ENCODE data around the gene RNF17.
"Not testable (repeated sequence)": the region's sequence is repeated elsewhere in the genome, so short reads cannot be mapped to it uniquely, and the experiment has no call there.

RNF17 gene

DNA sequence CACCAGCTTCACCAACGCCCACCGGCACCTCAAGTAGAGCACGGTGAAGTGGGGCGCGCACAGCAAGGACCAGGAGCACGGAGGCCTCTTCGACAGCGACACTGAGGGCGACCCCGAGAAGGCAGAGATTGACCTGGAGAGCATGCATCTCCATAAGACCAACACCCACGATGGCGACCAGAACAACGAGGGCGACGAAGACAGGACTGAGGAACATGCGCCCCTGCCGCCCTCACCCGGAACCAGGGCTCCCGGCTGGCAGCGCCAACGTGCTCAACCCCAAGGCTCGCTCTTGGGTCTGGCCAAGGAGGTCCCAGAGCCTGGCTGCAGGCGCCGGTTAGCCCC, 18.5 kb upstream of the RNF17 start:
- no peak for DNase-seq (ENCODE audit: low read depth, low spot score)

DNA sequence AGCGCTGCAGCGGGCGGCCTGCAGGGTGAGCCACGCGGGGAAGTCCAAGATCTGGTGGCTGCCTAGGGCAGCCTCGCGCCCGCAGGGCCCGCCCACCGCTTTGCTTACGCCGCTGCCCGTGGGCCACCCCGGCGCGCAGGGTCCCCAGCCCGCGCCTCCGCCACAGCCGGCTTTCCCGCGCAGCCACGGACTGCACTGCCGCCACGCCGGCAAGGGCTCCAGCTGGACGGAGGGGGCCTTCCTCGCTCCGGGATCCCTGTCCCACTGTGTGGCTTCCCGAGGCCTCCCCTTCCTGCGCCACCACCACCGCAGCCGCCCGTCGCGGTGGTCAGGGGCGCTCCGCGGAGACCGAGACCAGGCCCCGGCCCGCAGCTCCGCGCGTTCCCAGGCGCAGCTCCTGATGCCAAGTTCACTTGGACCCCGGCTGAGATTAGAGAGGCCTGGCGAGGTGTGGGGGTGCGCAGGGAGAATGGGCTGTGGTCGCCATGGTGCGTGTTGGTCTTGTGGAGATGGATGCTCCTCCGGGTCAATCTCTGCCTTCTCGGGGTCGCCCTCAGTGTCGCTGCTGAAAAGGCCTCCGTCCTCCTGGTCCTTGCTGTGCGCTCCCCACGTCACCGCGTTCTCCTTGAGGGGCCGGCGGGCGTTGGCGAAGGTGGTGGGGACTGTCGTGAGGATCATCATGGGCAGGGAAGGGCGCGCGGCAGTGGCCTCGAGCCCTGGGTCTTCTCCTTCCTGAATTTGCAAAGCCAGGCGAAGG, 17.9 kb upstream of the RNF17 start:
- DNase-seq (ENCODE audit: low read depth, low spot score) = no peak

DNA sequence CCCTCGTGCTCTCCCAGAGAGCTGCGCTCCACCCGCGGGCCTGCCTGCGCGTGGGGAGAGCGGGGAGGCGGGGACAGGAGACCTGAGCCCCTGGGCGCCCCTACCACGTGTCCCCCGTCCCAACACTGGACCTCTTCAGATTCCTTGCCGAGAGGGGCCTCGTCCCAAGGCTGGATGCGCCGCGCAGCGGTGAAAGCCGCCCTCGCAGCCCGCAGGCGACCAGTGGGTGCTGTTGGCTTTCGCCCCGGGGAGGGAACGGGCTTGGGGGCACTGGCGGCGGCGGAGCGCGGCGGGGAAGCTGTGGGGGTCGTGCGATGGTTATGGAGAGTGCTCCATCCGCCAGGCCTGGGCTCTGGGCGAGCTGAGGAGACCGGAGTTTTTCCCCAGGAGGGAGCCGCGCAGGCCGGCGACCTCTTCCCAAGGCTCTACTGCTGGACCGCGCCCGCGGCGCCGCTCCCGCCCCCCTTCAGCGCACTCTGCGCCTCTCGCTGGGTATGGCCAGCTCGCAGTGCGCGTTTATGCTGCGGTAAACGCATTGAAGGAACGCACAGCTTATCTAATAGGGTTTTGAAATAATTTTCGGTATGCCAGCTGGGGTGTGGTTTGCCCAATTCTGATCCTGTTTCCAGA, 17.2 kb upstream of the RNF17 start:
- DNase-seq (ENCODE audit: low read depth, low spot score) = no peak

DNA sequence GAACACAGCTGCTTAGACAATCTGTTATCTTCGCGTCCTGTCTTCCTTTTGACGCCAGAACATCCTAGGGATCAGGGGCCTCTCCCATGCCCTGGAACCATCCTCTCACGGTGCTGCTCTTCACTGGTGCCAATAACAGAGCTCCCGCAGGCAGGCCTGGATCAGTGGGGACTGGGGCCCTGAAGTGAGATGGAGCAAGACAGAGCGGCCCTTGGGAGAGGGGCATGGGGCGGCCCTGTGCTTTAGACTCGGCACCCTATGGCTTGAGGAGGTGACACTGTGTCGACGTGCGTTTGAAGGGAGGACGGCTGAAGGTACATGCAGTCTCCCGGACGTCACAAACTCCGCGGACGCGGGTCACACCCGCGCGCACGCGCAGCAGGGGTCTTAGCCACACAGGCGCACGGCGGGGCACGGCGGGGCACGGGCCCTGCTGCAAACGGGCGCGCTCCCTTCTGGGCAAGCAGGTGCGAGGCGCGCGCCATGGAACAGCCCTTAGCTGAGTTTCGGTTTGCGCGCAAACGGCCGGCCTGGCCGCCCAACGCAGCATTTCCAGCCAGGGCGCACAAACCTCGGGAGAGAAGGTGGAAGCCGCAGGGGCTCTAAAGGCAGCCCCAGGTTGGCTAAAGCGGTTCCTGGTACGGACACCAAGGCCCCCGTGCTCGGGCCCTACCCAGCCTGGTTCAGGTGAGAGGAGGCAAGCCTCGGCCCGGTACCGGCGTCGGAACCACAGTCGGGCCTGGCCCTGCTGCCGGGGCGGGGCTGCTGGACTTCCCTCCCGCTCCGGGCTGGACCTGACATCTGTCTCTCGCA, 16.5 kb upstream of the RNF17 start:
- DNase-seq (ENCODE audit: low read depth, low spot score) = no peak

DNA sequence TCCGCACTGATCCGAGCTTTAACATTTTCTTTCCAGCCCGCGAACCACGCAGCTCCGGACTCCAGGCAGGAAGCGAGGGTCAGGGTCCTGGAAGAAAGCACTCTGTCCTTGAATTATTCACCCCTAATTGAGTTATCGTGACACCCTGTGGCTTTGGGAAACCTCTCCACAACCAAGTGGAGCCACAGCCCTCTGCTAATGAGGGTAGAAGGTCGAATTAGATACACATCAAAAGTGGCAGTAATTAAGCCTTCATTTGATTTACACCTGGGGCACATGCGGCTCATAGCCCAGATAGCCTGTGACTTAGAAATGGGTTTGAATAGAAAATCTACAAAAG, 15.9 kb upstream of the RNF17 start:
- DNase-seq (ENCODE audit: low read depth, low spot score) = no peak

DNA sequence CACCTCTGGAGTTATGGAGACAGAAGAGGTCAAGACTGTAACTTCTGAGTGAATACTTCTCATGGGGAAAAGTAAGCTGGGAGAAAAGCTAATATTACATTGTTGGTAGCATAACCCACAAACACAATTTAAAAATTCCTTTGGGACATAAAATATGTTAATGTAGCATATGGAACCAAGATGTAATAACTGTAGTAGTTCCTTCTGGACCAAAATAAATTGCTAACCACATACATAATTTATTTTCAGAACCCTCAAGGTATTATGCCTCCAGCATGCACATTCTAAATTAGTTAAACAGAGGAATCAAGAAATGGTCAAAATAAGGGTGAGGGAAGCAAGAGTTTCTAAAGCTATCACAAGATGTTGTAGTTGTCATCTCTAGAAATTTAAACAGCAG, 4.8 kb upstream of the RNF17 start:
- DNase-seq (ENCODE audit: low read depth, low spot score) = no peak

DNA sequence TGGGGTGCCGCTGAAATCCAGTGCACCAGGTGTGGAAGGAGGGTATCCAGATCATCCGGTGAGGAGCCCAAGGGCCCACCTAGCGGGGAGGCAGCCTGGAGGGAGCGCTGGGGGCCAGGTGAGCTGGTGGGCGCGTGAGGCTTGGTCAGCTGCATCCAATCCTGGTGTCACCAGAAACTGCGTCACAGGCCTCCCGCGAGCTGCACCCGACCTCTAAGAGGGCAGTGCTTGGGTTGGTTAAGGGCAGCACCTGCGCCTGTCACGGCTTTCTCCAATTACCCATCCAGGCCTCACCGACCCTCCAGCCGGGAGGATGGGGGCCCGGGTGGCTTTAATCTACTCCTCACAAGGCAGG, 284 bp downstream of the RNF17 start:
- no peak for DNase-seq (ENCODE audit: low read depth, low spot score)

DNA sequence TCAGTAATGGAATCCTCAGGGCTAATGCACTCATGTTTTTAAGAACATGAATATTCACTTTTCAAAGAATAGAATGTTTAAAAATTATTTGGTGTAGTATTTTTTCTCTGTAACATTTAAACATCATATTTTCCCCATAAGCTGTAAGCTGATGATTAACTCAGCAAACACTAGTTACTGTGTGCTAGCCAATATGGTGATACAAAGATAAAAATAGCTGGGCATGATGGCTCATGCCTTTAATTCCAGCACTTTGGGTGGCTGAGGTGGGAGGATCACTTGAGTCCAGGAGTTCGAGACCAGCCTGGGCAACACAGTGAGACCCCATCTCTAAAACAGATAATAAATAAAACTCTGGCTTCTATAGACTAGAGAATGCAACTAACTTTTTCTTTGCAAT, 13.2 kb downstream of the RNF17 start:
- DNase-seq (ENCODE audit: low read depth, low spot score) = no peak

DNA sequence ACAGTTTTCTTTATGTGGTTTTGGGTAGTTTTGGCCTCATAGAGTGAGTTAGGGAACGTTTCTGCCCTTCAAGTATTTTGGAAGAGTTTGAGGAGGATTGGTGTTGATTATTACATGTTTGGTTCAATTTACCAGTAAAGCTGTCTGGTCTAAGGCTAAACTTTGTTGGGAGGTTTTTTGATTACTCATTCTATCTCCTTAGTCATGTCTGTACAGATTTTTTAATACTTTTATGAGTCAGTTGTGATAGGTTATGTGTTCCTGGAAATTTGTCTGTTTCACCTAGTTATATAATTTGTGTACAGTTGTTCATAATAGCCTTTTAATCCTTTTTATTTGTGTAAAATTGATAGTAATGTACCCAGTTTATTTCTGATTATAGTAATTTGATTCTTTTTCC, 20.4 kb downstream of the RNF17 start:
- no peak for DNase-seq (ENCODE audit: low read depth, low spot score)

DNA sequence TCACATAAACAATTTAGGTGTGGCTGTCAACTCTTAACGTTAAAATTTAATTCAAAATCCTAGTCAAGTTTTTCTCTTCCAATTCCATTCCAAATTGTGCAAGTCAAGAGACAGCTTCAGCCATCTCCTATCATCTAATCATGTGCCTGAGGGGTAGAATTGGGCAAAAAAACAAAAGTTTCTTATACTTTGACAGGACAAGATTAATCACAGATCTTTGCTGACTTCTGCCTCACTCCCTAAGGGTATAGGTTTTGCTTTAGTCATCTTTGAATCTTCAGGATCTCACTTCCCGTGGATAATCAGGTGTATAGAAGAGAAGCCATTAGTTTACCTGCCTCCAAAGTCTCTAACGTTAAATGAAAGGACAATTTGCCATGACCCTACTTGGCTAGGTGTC, 24.6 kb downstream of the RNF17 start:
- no peak for DNase-seq (ENCODE audit: low read depth, low spot score)

DNA sequence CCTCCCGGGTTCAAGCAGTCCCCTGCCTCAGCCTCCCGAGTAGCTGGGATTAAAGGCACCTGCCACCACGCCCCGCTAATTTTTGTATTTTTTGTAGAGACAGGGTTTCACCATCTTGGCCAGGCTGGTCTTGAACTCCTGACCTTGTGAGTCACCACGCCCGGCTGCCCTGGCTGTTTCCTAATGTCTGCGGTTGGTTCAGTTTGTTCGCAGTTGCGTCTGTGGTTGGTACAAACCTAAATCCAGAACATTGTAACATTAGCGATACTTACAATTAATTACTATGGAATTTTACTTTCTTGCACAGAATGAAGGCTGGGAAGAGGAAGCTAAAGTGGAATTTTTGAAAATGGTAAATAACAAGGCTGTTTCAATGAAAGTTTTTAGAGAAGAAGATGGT, 38.1 kb downstream of the RNF17 start:
- DNase-seq (ENCODE audit: low read depth, low spot score) = no peak

DNA sequence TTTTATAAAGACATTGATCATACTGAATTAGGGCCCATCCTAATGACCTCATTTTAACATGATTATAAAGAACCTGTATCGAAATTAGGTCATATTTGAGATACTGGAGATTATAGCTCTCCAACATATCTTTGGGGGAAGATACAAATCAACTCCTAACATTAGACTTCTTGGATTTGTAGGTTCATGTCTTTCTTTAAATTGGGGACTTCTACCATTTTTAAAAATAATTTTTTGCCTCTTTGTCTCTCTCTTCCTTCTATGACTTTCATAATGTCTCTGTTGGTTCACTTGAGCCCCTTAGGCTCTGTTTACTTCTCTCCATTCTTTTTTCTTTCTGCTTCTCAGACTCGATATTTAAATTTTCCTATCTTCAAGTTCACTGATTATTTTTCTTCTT, 57.2 kb downstream of the RNF17 start:
- no peak for DNase-seq (ENCODE audit: low read depth, low spot score)

DNA sequence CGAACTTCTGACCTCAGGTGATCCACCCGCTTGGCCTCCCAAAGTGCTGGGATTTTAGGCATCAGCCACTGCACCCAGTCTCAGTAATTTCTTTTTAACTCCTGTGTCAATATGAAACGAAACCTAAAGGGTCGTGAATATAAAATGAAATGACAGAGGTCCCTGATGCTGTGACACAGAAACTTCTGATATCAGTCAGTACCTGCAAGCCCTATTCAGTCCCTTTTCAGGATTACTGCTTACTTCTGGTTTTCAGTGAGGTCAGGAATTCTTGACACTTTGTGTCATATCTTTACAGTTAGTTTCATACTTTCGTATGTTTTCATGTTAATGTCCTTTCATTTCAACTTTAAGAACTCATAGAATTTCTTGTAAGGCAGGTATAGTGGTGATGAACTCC, 58.7 kb downstream of the RNF17 start:
- DNase-seq (ENCODE audit: low read depth, low spot score) = no peak

DNA sequence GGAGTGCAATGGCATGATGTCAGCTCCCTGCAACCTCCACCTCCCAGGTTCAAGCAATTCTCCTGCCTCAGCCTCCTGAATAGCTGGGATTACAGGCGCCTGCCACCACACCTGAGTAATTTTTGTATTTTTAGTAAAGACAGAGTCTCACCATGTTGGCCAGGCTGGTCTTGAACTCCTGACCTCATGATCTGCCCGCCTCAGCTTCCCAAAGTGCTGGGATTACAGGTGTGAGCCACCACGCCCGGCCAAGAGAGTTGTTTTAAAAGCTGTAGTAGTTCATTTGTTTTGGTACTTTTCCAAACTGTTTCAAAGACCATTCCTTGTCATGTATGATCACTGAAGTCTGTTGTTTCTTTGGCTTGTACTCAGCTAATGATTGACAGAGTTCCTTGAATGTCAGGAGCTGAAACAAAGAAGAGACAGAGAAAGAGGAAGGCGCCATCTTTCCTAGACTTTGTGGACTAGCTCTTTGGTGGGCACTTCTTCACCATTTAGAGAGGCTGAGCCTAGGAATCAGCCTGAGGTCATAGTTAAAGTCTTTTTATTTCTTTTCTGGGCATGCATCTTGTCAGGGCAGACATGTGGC, 59.2 kb downstream of the RNF17 start:
- not testable (repeated sequence) for DNase-seq (ENCODE audit: low read depth, low spot score)

DNA sequence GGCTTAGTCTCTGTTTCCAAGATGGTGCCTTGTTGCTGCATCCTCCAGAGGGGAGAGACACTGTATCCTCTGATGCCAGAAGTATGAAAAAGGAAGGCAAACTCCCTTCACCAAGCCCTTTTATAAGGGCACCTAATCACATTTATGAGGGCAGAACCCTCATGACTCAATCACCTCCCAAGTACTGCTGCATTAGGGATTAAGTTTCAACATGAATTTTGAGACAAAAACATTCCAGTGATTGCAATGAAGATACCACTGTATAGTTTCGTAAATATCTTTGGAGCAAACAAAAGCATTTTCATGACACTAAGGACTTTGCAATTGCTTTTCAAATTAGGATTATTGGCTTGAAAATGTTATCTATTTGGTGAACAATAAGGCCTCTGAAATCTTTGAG, 63.8 kb downstream of the RNF17 start:
- DNase-seq (ENCODE audit: low read depth, low spot score) = no peak

DNA sequence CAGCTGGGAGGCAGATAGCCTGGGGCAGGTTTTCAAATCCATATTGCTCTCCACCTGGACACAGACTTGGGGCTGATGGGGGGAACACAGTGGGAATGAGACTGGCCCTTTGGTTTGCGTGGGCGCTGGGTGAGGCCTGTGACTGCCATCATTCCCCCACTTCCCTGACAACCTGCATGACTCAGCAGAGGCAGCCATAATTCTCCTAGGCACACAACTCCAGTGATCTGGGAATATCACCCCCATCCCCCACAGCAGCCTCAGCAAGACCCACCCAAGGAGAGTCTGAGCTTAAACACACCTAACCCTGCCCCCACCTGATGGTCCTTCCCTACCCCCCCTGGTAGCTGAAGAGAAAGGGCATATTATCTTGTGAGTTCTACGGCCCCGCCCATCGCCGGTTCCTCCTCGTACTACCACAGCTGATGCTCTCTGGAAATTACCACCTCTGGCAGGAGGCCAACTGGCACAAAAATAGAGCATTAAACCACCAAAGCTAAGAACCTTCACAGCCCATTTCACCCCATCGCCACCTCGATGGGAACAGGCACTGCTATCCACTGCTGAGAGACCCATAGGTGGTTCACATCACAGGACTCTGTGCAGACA, 71.0 kb downstream of the RNF17 start:
- DNase-seq (ENCODE audit: low read depth, low spot score) = no peak

DNA sequence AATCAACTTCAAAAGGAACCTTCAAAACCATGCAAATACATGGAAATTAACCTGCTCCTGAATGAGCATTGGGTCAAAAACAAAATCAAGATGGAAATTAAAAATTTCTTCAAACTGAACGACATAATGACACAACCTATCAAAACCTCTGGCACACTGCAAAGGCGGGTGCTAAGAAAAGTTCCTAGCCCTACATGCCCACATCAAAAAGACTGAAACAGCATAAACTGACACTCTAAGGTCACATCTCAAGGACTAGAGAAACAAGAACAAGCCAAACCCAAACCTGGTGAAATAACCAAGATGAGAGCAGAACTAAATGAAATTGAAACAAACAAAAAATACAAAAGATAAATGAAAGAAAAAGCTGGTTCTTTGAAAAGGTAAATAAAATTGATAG, 73.6 kb downstream of the RNF17 start:
- DNase-seq (ENCODE audit: low read depth, low spot score) = not testable (repeated sequence)

DNA sequence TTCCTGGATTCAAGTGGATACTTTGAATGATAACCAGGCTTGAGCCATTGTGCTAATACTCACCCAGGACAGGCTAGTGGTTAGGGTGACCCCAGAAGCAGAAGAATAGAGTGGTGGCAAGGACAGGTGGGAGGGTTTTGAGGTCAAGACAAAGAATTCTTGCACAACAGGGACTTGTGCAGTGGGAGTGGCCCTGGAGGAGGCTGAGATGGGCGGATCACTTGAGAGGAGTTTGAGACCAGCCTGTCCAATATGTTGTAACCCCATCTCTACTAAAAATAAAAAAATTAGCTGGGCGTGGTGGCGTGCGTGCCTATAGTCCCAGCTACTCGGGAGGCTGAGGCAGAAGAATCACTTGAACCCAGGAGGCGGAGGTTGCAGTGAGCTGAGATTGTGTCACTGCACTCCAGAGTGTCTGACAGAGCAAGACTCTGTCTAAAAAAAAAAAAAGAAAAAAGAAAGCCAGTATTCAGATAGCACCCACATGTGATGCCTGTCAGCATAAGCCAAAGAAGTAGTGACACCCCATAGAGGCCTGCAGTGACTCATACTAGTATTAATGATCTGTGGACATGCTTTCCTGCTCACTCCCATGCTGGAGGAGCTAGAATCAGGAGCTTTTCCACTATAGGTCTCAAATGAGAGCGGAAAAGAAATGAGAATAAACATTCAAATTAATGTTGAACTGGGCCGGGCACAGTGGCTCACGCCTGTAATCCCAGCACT, 78.7 kb downstream of the RNF17 start:
- DNase-seq (ENCODE audit: low read depth, low spot score) = no peak

DNA sequence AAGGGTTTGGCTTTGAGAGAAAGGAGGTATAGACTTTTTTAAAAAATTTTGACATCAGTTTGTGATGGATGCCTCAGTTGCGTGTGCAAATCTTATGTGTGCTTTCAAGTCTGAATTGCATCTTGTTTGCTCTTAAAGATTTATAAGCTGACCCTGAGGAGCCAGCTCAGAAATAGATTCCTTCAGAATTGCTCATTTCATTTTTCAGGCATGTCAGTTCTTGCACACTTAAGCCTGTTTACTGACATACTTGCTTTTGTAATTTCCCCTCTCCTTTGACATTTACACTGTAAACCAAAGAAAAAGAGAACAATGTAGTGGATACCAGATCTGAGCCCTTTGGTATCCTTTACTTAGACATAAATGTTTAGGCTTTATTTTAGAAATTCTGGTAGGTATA, 87.6 kb downstream of the RNF17 start:
- no peak for DNase-seq (ENCODE audit: low read depth, low spot score)

DNA sequence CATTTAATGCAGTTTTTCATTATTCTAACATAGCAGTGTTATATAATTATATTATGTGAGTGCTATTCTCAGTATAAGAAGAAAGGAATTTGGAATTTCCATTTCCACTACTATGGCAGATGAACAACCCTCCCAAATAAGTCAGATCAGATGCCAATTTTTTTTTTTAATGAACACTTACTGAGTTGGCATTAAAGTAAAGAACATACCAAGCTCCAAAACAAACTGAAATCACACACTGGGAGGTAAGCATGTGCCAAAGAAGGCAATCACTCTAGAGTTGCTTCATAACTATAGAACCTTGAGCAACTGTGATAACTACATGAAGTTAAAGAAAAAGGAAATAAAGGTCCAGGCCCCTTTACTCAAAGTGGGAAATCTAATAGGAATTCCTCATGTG, 90.3 kb downstream of the RNF17 start:
- DNase-seq (ENCODE audit: low read depth, low spot score) = no peak

DNA sequence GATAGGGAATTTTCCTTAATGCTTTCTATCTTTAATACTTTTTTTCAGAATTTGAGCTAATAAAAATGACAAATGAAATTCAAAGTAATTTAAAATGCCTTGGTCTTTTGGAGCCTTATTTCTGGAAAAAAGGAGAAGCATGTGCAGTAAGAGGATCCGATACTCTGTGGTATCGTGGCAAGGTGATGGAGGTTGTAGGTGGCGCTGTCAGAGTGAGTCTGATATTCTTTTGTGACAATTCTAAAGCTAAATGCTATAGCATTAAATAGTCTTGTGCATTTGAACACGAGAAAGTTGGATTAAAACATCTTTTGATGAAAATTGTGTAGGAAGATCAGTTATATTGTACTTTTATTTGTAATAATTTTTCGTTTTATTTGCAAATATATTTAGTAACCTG, 95.0 kb downstream of the RNF17 start:
- no peak for DNase-seq (ENCODE audit: low read depth, low spot score)

DNA sequence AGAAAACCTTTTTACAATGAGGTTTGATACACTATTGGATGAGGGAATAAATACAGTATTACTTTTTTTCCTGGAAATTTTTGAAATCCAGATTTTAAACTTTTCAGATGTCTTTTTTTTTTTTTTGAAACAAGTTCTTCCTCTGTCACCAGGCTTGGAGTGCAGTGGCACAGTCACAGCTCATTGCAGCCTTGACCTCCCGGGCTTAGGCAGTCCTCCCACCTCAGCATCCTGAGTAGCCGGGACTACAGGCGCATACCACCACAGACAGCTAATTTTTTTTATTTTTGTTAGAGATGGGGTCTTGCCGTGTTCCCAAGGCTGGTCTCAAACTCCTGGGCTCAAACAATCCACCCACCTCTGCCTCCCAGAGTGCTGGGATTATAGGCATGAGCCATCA, 96.8 kb downstream of the RNF17 start:
- no peak for DNase-seq (ENCODE audit: low read depth, low spot score)

Data from smooth muscle cell of the brain vasculature (primary cell).